Measurements from ENCODE around the gene SLC17A1.

Gene SLC17A1

DNA sequence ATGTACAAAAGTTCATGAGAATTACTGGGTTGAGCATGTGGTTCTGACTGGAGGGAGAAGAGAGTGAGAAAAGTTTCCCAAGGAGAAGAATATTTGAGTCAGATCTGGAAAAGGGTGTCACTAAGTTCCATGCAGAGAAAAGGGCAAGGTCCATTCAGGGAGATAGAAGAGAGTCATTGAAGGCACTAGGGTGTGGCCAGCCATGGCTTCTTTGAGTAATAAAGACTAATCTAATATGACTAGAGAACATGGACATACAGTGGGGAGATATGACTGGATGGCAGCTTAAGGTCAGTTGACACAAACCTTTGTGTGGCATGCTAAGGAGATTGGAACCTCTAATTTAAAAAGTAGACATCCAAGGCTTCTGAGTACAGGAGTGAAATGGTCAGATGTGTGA, 88.0 kb downstream of the SLC17A1 start:
- H3K4me3 ChIP-seq (ENCODE audit: low read depth, low read length), result no peak overlapping the region
- TF ChIP-seq, protein P1, sequence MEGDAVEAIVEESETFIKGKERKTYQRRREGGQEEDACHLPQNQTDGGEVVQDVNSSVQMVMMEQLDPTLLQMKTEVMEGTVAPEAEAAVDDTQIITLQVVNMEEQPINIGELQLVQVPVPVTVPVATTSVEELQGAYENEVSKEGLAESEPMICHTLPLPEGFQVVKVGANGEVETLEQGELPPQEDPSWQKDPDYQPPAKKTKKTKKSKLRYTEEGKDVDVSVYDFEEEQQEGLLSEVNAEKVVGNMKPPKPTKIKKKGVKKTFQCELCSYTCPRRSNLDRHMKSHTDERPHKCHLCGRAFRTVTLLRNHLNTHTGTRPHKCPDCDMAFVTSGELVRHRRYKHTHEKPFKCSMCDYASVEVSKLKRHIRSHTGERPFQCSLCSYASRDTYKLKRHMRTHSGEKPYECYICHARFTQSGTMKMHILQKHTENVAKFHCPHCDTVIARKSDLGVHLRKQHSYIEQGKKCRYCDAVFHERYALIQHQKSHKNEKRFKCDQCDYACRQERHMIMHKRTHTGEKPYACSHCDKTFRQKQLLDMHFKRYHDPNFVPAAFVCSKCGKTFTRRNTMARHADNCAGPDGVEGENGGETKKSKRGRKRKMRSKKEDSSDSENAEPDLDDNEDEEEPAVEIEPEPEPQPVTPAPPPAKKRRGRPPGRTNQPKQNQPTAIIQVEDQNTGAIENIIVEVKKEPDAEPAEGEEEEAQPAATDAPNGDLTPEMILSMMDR (IDR thresholded peaks at IDR 0.05; ENCODE audit: borderline replicate concordance, insufficient read depth, low read depth, low read length), result no peak

DNA sequence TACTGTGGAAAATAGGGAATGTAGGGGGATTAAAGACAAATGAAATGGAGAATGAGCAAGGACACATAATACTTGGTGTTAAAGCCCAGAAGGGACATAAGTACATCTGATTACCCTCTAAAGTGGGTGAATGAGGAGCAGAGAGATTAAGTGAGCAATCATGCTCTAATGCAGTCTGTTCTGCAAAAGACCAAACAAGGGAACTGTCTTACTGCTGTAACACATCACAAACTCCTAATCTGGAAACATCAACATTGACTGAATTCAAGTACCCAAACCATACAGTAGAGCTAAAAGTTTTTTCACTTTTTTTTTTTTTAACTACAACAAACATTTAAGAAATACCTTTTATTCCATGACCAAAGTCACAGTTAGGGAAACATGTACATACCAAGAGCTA, 96.6 kb downstream of the SLC17A1 start:
- H3K4me3 ChIP-seq (ENCODE audit: low read depth, low read length), result no peak overlapping the region
- TF ChIP-seq, protein P1 (IDR thresholded peaks at IDR 0.05; ENCODE audit: borderline replicate concordance, insufficient read depth, low read depth, low read length), result no peak

All from GM12875 (cell line).